ENCODE data around the gene TRIP13. TPM values are rescaled to one million over a fixed set of nuclear protein-coding genes. Genes with fewer than 3 reads are reported as not detected.

Gene TRIP13
- total RNA-seq, 2 experiments from 2014 or later, result 33.0 to 38.8 TPM

DNA sequence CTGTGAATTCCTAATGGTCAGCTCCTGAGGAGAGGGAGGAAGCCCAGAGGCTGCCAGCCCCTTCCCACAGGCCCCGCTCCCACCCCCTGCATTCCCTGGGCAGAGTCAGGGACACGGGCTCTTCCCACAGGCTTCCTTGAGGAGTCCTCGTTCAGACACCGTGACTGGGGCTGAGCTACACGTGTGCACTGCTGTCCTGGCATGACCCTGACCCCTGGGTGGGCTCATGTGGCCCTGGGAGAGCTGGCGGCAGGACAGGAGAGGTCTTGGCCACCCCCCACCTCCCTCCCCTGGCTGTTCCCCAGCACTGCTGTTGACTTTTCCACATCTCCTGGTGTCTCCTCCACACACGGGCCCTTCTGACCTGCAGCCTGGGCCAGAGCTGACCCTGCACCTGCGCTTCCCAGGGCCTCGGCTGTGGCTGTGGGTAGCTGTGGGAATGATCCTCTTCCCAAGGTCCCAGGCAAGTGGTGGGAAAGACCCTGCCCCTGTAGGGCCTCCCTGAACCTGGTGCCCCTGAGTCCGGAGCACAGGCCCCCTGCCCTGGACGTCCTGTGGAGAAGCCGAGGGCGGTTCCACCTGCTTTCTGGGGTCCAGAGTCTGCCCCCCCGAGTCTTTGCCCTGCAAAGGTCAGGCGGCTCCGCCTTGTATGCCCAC lies 59.4 kb downstream of the TRIP13 start:
- Mint-ChIP-seq H3K4me1 (peaks cover 20% of the 10 kb centered on the region), H3K9me3 (ENCODE audit: low read depth) (no peaks in the 10 kb centered on the region), H3K4me3 (no peak overlapping the region), H3K36me3 (no peaks in the 10 kb centered on the region), H3K27me3 (peaks cover 52% of the 10 kb centered on the region), H3K27ac (no peak overlapping the region)
- CTCF ChIA-PET, result no interaction called here
- DNase-seq, result no peak
- ATAC-seq, result no peak

DNA sequence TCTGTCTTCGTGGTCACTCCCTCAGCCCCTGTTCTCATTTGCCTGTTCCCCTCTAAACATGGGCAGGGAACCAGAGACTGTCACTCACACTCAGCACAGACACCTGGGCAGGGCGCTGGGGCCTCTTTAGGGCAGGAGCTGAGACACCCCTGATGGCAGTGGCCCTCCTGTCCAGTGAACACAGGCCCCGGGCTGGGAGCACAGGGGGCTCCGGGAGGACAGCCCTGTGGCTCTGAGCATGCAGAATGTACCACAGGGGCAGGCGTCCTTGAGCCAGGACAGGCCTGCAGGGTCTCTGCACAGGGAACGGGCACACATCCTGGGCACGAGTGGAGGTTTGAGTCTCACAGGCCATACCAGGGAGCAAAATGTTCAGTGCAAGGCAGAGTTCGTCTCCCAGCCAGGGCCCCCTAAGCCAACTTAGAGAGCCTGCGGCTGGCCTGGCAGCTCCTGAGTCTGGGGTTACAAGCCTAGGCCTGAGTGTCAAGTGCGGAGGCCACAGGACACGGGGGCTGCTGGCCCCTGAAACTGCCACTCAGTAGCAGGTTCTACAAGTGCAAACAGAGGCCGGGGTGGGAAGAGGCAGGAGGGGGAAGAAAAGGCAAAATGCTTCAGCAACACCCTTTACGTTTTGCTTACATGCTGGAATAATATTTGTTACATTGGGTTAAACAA lies 60.0 kb downstream of the TRIP13 start:
- CTCF ChIA-PET, result no interaction called here
- Mint-ChIP-seq H3K9me3 (ENCODE audit: low read depth) (no peaks in the 10 kb centered on the region), H3K27me3 (peaks cover 45% of the 10 kb centered on the region), H3K4me3 (no peak overlapping the region), H3K36me3 (no peaks in the 10 kb centered on the region), H3K27ac (no peak overlapping the region), H3K4me1 (peaks cover 27% of the 10 kb centered on the region)
- ATAC-seq (no peak), DNase-seq (no peak)

DNA sequence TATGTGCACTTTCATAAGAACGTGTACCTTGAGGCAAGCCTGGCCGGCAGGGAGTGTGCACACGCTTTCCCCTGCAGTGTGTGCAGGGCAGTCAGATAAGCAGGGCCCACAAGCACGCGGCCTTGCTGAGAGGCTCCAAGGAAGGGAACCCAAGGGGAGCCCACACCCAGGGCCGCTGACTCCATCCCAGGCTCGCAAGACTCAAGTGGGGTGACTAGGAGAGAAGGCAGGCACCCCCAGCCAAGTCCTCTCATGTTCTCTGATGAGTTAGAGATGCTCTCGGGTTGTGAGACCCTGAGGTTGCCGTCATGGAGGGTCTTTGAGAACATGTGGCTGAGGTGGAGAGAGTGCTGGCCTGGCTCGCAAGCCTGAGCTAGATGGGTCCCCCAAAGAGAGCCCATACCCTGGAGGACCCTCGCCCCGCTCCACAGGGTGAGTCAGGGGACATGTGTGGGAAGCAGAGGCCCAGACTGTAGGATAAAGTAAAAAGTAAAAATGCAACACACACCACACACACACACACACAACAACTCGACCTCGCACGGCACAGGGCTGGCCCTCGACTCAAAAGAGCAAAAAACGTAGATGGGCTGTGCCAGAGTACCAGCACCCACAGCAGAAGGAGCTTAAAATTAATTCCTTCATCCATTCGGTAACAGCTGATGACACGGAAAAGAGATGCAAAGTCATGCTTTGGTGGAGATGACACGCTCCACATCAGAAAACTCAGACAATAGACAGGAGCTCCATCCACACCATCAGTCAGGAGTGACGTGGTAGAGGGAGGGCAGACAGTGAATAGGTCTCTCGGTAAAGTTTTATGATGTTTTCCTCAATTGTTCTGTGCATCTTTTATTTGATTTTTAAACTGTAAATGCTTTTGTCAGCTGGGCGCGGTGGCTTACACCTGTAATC lies 61.1 kb downstream of the TRIP13 start:
- CTCF ChIA-PET, result no interaction called here
- no peaks in the 10 kb centered on the region for H3K9me3 Mint-ChIP-seq (ENCODE audit: low read depth)
- H3K4me1 Mint-ChIP-seq, result peaks cover 31% of the 10 kb centered on the region
- ATAC-seq (no peak), DNase-seq (peak; percentile 39)
- peaks cover 41% of the 10 kb centered on the region for H3K27me3 Mint-ChIP-seq
- H3K27ac Mint-ChIP-seq, result no peak overlapping the region
- H3K4me3 Mint-ChIP-seq, result no peak overlapping the region
- no peaks in the 10 kb centered on the region for H3K36me3 Mint-ChIP-seq

DNA sequence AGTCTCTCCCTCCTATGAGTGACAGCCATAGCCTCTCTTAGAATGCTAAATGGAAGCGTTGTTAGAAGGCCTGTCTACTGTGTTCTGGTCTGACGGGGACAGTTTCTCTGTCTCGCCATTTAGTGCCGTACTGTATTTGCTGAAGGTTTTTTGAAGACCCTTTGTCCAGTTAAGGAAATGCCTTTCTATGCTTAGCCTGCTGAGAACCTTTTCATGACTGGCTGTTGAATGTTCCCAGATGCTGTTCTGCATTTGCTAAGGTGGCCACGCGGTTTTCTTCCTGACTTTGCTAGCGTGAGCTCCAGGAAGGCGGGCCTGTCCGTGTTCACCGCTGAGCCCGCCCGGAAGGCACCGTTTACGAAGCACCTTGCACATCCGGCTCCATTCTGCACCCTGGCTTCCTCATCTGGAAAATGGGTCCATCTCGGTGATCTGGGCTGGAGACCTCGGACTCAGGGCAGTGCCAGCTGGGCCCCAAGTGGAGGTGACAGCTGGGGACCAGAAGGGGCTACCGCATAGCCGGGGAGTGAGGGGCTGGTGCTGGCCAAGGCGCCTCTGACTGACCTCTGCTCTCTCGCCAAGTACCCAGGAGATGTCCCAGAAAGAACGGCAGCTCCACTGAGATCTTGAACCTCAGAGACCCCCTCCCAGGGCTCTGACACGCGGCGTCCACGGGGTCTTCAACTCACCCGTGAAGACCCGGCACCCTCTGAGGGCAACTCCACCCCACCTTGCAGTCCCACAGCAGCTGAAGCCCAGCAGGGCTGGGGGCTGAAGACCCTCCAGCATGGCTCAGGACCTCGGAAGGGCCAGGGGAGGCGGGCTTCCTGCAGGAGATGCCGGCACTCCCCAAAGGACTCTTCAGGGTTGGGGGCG lies 63.4 kb downstream of the TRIP13 start:
- H3K4me1 Mint-ChIP-seq, result peaks cover 40% of the 10 kb centered on the region
- no peak overlapping the region for H3K27ac Mint-ChIP-seq
- no peaks in the 10 kb centered on the region for H3K36me3 Mint-ChIP-seq
- no peaks in the 10 kb centered on the region for H3K9me3 Mint-ChIP-seq (ENCODE audit: low read depth)
- ATAC-seq (no peak), DNase-seq (no peak)
- CTCF ChIA-PET, result no interaction called here
- H3K4me3 Mint-ChIP-seq, result no peak overlapping the region
- H3K27me3 Mint-ChIP-seq, result peaks cover 32% of the 10 kb centered on the region

DNA sequence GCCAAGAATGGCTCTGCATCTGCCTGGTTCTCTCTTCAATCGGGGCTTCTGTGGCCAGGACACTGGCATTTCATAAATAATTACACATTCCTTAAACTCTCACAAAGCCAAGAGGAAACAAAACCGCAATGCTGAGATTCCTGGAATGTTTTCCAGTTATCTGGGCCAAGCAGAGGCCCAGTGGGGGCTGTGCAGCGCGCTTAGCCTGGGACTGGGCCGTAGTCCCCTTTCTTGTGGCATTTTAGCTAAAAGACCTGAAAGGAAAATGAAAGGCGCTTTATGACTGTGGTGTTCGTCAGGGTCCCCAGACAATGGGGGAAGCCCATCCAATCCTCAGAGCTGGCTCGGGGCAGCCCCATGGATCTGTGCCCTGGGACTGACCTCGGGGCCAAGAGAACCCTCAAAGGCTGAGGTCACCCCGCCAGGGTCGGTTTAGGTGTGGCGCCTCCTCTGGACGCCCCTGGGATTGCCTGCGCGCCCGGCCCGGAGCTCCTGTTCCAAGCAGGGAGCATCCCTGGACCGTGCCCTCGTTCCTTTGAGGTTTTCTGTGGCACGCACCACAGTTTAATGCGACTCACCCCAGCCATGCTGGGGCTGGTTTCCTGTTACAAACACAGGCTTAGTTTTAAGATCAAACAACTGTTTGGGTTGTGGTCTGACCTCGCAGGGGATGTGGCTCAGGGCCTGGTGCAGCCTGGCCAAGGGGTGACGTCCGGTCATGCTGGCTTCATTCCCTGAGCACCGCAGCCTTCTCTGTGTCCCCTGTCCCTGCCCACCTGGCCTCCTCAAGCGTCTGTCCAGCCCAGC lies 64.5 kb downstream of the TRIP13 start:
- peak; percentile 76 for ATAC-seq
- Mint-ChIP-seq H3K4me3 (no peak overlapping the region), H3K36me3 (no peaks in the 10 kb centered on the region), H3K27ac (peak overlapping the region; percentile 37), H3K4me1 (peaks cover 46% of the 10 kb centered on the region), H3K27me3 (peaks cover 26% of the 10 kb centered on the region), H3K9me3 (ENCODE audit: low read depth) (no peaks in the 10 kb centered on the region)
- peak; percentile 88 for DNase-seq
- CTCF ChIA-PET, result interaction anchor here (1.0 to 1.2 kb wide), 2 partner anchors 13 to 23 kb away, joined by 3 to 5 read pairs; no protein-coding TSS in a partner anchor

DNA sequence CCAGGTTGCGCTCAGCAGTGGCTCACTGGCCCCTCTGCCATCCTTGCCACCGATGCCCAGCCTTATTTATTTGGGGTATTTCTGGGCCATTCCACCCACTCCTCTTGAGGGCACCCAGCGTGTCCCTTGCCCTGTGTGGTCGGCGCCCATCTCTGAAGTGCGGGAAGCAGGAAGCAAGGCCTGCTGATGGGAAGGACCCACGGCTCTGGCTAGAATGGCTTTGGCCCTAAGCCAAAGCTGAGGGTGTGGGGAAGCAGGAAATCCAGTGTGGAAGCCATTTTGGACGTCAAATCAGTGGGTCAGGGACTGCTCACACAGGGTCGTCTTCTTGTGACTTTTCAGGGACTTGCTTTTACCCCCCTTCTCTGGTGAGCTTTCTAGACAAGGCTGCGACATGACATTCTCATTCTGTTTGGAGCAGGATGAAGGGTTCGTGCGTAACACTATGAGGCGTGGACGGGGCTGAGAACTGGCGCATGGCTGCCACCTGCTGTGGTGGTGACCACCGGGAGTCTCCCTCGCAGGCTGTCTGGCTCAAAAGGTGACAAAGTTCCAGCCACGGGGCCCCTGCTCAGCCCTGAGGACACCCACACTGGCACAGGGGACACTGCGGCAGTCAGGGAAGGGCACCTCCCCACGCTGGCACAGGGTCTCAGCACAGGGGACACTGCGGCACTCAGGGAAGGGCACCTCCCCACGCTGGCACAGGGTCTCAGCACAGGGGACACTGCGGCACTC lies 65.2 kb downstream of the TRIP13 start:
- H3K27me3 Mint-ChIP-seq, result peaks cover 26% of the 10 kb centered on the region
- H3K9me3 Mint-ChIP-seq (ENCODE audit: low read depth), result no peaks in the 10 kb centered on the region
- H3K36me3 Mint-ChIP-seq, result no peaks in the 10 kb centered on the region
- H3K4me1 Mint-ChIP-seq, result peaks cover 47% of the 10 kb centered on the region
- CTCF ChIA-PET, result interaction anchor here (1.0 to 1.2 kb wide), 2 partner anchors 12 to 24 kb away, joined by 3 to 5 read pairs; no protein-coding TSS in a partner anchor
- ATAC-seq, result peak; percentile 9
- H3K4me3 Mint-ChIP-seq, result no peak overlapping the region
- peak; percentile 40 for DNase-seq
- H3K27ac Mint-ChIP-seq, result peak overlapping the region; percentile 37

DNA sequence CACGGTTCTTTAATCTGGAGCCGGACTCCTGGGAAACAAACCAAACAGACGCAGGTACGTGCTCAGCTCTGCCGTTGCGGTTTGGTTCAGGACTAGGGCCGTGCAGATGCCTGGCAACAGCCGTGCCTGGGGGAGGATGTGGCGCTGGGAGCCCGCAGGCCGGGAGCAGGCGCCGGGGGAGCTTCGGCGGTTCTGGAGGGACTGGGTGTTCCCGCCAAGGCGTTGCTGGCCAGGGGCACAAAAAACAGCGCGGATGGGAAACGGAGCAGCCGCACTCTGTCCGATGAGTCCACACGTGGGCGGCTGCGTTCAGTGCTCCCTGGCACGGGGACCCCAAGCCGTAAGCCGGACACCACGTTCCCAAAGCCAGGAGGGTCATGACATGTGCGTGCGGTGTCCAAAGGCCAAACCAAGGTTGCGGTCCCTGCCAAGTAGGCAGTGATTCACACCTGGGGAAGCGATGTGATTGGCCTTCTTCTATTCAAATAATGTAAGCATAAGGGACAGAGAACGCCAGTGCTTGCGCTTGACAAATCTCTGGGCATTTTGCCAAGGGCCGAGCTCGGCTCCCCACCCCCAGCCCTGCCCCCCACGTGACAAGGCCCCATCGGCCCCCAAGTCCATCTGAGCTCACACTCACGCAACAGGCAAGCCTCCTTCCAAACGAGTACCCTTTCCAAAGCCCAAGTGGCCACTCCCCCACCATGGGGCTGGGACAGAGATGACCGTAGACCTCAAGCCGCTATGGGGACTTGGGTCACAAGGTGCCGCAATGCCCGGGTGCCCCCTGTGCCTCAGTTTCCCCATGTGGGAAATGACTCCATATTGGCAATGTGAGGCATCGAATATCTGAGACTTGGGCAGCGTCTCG lies 66.3 kb downstream of the TRIP13 start:
- peaks cover 57% of the 10 kb centered on the region for H3K4me1 Mint-ChIP-seq
- H3K9me3 Mint-ChIP-seq (ENCODE audit: low read depth), result no peaks in the 10 kb centered on the region
- ATAC-seq (no peak), DNase-seq (peak; percentile 35)
- CTCF ChIA-PET, result no interaction called here
- no peak overlapping the region for H3K4me3 Mint-ChIP-seq
- H3K27me3 Mint-ChIP-seq, result peaks cover 18% of the 10 kb centered on the region
- H3K27ac Mint-ChIP-seq, result no peak overlapping the region
- no peaks in the 10 kb centered on the region for H3K36me3 Mint-ChIP-seq

DNA sequence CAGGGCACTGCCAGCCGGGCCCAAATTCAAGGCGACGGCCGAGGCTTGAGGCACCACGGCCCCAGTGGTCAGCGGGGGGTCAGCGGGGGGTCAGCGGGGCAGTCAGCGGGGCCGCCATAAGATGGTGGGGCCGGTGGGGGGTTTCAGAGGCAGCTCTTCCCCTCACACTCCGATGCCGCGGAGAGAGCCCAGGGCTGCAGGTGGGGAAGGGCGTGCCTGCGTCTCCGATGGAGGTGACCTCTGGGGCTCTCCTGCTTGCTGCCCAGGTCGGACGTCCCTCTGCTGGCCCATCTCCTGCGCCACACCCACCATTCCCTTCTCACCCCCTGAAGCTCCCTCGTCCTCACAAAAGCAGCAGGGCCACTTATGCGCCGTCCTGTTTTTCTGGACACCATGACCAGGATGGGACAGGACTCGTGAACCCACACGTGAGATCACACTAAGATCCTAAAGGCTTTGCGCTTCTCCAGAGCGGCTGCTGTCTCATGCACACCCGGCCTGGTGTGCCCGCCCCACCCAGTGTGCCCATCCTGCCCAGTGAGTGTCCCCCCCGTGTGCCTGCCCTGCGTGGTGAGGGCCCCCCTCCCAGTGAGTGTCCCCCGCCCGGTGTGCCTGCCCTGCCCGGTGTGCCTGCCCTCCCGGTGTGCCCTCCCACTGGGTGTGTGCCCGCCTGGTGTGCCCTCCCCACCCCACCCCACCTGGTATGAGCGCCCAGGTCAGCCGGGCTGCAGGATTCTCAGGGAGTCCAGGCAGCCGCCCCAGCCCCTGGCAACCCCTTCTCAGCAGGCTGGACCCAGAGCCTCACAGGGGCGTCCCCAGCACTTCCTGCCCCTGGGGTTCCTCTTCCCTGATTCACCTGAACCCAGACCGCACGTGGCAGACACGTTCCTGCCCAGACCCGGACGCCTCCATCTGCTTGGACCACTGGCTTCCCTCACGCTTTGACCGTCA lies 67.2 kb downstream of the TRIP13 start:
- Mint-ChIP-seq H3K27me3 (peaks cover 17% of the 10 kb centered on the region), H3K27ac (no peak overlapping the region), H3K36me3 (no peaks in the 10 kb centered on the region), H3K4me3 (no peak overlapping the region), H3K4me1 (peaks cover 64% of the 10 kb centered on the region), H3K9me3 (ENCODE audit: low read depth) (no peaks in the 10 kb centered on the region)
- no peak for DNase-seq
- CTCF ChIA-PET, result no interaction called here
- no peak for ATAC-seq

DNA sequence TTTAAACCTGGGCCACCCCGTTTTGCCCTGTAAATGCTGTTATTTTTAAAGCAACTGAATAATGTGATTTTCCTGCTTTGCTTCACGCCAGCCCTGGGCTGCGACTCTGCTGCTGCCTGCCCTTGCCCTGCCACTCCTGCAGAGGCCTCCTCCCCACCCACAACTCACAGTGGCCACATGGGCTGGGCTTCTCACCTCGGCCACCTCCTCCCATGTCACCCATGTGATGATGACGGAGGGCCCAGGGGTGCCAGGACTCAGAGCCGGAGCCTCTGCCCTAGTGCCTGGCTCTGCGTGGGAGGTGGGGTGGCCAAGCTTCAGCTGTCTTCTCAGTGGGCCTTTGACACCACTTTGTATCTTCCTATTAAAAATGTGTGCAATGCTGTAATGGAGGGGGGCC lies 67.9 kb downstream of the TRIP13 start:
- CTCF ChIA-PET, result no interaction called here

DNA sequence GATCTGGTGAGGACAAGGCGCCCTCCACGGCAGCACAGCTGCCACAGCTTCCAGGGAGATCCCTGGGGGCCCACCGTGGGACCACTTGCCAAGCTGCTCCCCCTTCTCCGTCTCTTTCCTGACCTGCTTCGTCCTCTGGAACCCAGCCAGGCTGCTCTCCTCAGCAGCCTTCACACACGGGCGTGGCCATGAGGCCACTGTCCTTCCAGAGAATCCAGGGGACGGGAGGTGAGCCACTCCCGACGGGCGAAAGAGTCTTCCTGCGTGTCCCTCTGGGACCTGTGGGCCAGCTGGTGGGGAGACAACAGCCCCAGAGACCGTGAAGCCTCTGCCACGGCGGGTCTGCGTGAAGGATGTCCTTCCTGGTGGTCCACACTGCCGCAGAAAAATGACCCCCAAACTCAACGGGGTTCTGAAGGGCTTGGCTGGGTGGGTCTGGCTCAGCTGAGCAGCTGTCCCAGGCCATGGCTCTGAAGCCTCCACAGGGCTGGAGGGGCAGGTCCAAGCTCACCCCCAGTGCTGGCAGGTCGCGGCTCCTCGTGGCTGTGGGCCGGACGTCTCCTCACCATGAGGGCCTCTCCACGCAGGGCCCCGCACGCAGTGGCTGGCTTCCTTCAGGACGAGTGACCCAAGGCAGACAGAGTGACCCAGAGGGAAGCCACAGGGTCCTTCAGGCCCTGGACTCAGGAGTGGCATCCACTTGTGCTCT lies 68.5 kb downstream of the TRIP13 start:
- no peaks in the 10 kb centered on the region for H3K9me3 Mint-ChIP-seq (ENCODE audit: low read depth)
- no peak for ATAC-seq
- H3K27ac Mint-ChIP-seq, result no peak overlapping the region
- DNase-seq, result no peak
- CTCF ChIA-PET, result no interaction called here
- H3K27me3 Mint-ChIP-seq, result peaks cover 17% of the 10 kb centered on the region
- H3K4me1 Mint-ChIP-seq, result peaks cover 64% of the 10 kb centered on the region
- H3K4me3 Mint-ChIP-seq, result no peak overlapping the region
- no peaks in the 10 kb centered on the region for H3K36me3 Mint-ChIP-seq

More for the DNA sequence above, 67.9 kb downstream of the TRIP13 start:
- H3K4me3 Mint-ChIP-seq, result no peak overlapping the region
- H3K27ac Mint-ChIP-seq, result no peak overlapping the region
- ATAC-seq, result no peak
- no peak for DNase-seq
- H3K9me3 Mint-ChIP-seq (ENCODE audit: low read depth), result no peaks in the 10 kb centered on the region
- H3K36me3 Mint-ChIP-seq, result no peaks in the 10 kb centered on the region
- peaks cover 64% of the 10 kb centered on the region for H3K4me1 Mint-ChIP-seq
- peaks cover 18% of the 10 kb centered on the region for H3K27me3 Mint-ChIP-seq

Data from activated CD8-positive, alpha-beta memory T cell treated with anti-CD3 and anti-CD28 coated beads, Interleukin-2, amount 10 ng/mL, durations not matched to agents 7 days and 5 days (primary cell).